HG03139 (cell line): Measurements from ENCODE around the gene NDUFB10.
"Not testable (repeated sequence)": the region's sequence is repeated elsewhere in the genome, so short reads cannot be mapped to it uniquely, and the experiment has no call there.

Experiments used
- ATAC-seq: cut with Tn5 transposase; IDR thresholded peaks from one replicate; pipeline ENCODE4 v1.9.1; 2021; ENCODE audit not compliant: unreplicated experiment

NDUFB10 gene

GRCh38 chr16:1923299-1924034 is 35.9 kb upstream of the NDUFB10 start:
- ATAC-seq: no peak

- no peak for ATAC-seq
These were observed 35.2 kb upstream of the NDUFB10 start for GRCh38 chr16:1924095-1924494.

GRCh38 chr16:1926271-1926670 is 33.1 kb upstream of the NDUFB10 start:
- no peak for ATAC-seq

- no peak for ATAC-seq
These were observed 30.2 kb upstream of the NDUFB10 start for GRCh38 chr16:1929105-1929504.

GRCh38 chr16:1929578-1930337 is 29.6 kb upstream of the NDUFB10 start:
- peak; percentile 85 for ATAC-seq

GRCh38 chr16:1930338-1930720 is 29.0 kb upstream of the NDUFB10 start:
- ATAC-seq: no peak

- no peak for ATAC-seq
These were observed 27.0 kb upstream of the NDUFB10 start for GRCh38 chr16:1932050-1933028.

GRCh38 chr16:1933097-1933661 is 26.2 kb upstream of the NDUFB10 start:
- ATAC-seq: no peak

- ATAC-seq: no peak
These were observed 22.3 kb upstream of the NDUFB10 start for GRCh38 chr16:1936945-1937479.

- ATAC-seq: no peak
These were observed 21.0 kb upstream of the NDUFB10 start for GRCh38 chr16:1938316-1938715.

- ATAC-seq: no peak
These were observed 20.4 kb upstream of the NDUFB10 start for GRCh38 chr16:1938910-1939309.

GRCh38 chr16:1939833-1940232 is 19.5 kb upstream of the NDUFB10 start:
- ATAC-seq: not testable (repeated sequence)

- ATAC-seq: no peak
These were observed 18.8 kb upstream of the NDUFB10 start for GRCh38 chr16:1940273-1941161.

- ATAC-seq: no peak
These were observed 17.9 kb upstream of the NDUFB10 start for GRCh38 chr16:1941162-1942046.

- ATAC-seq: no peak
These were observed 17.1 kb upstream of the NDUFB10 start for GRCh38 chr16:1942047-1942809.

GRCh38 chr16:1942810-1943726 is 16.3 kb upstream of the NDUFB10 start, which contains the start of gene MSRB1:
Gene MSRB1, minus strand, starts transcription at chr16:1943199. Its CDS starts 43 bp downstream, at chr16:1943156.
- ATAC-seq: peak; percentile 90
